Thyroid gland (tissue), 4 donors: ENCODE data around the gene SLC4A3.

ENCODE experiments used
- POLR2A ChIP-seq, 2 donors: fragments of 450-650 bp; IDR thresholded peaks; one replicate each; pipeline ENCODE4 v1.6.1; 2017; ENCODE audit warnings: antibody characterized with exemption in 2 of 2, mild to moderate bottlenecking in 2 of 2, moderate library complexity in 1 of 2
- TF ChIP-seq, protein P1 (sequence below), 6 experiments: fragments of 200-600 bp in 3 of 6; fragments of 450-650 bp in 3 of 6; sonication (generic) in 3 of 6; IDR thresholded peaks; one replicate each; pipeline ENCODE4 v1.5.1; 2016 to 2019; ENCODE audit warnings: antibody characterized with exemption in 6 of 6, mild to moderate bottlenecking in 2 of 6, inconsistent platforms in 1 of 6, moderate library complexity in 1 of 6

DNA sequence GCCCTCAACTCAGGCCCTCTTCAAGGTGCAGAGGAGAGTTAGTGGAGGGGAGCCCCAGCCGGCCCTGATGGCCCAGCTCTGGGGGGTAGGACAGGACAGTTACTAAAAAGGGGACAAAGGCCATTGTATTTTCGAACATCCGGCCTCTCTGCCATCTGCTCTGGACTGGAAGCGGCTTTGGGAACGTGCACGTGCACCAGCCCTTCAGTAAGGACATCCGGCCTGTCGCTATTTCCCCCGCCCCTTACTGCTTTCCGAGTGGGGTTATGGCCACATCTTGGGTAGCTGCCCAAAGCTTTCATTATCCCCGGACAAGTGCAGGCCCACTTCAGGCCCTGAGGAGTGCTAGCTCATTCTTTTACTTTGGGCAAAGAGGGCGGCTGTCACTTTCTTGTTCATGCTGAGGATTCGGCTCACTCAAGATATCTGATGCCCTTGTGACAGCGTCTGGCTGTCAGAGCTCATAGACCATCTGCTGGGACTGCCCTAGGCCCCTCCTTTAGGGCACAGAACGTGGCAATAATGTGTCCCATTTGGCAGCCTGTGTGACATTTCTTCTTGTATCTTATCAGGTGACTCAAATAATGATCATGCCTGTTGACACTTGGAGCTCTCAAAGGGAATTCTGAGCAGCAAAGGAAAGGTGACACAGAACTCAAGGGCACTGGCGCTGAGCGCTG lies 17.5 kb downstream of the SLC4A3 start:
- TF ChIP-seq POLR2A (IDR thresholded peaks at IDR 0.05) = no peak
- TF ChIP-seq, protein P1, sequence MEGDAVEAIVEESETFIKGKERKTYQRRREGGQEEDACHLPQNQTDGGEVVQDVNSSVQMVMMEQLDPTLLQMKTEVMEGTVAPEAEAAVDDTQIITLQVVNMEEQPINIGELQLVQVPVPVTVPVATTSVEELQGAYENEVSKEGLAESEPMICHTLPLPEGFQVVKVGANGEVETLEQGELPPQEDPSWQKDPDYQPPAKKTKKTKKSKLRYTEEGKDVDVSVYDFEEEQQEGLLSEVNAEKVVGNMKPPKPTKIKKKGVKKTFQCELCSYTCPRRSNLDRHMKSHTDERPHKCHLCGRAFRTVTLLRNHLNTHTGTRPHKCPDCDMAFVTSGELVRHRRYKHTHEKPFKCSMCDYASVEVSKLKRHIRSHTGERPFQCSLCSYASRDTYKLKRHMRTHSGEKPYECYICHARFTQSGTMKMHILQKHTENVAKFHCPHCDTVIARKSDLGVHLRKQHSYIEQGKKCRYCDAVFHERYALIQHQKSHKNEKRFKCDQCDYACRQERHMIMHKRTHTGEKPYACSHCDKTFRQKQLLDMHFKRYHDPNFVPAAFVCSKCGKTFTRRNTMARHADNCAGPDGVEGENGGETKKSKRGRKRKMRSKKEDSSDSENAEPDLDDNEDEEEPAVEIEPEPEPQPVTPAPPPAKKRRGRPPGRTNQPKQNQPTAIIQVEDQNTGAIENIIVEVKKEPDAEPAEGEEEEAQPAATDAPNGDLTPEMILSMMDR (IDR thresholded peaks at IDR 0.05) = no peak
